HUES64 (cell line): ENCODE measurements around the gene CDAN1.
A peak's percentile ranks its signal among the peaks of the same experiment; 100 is the strongest.

Source experiments
- H3K27ac ChIP-seq: 2 replicates; pipeline ENCODE4 v1.7.0; 2013; ENCODE audit warnings: low read depth, low read length, inconsistent platforms
- H3K27me3 ChIP-seq: 2 replicates; pipeline ENCODE4 v1.6.1; 2013; ENCODE audit warnings: mild to moderate bottlenecking, low read length; ENCODE audit not compliant: insufficient read depth
- H3K36me3 ChIP-seq: 2 replicates; pipeline ENCODE4 v1.6.1; 2013; ENCODE audit warnings: mild to moderate bottlenecking, low read length; ENCODE audit not compliant: insufficient read depth
- H3K4me1 ChIP-seq: 2 replicates; pipeline ENCODE4 v1.6.1; 2013; ENCODE audit warnings: mild to moderate bottlenecking, low read length, moderate library complexity; ENCODE audit not compliant: insufficient read depth
- H3K4me3 ChIP-seq: 2 replicates; pipeline ENCODE4 v1.5.1; 2013; ENCODE audit warnings: mild to moderate bottlenecking, low read length, moderate library complexity
- H3K9ac ChIP-seq: 2 replicates; pipeline ENCODE4 v1.6.1; 2013; ENCODE audit warnings: mild to moderate bottlenecking, low read depth, low read length
- H3K9me3 ChIP-seq: 2 replicates; pipeline ENCODE4 v1.6.1; 2013; ENCODE audit warnings: low read depth, low read length; ENCODE audit not compliant: insufficient read depth
- WGBS: fragments of 150-250, 120-280 bp; methylation state at CpG from one replicate; pipeline ENCODE4 v1.1.7; 2013; ENCODE audit warnings: missing lambda C conversion rate; 5-methylcytosine and 5-hydroxymethylcytosine counted together

CDAN1 gene

DNA sequence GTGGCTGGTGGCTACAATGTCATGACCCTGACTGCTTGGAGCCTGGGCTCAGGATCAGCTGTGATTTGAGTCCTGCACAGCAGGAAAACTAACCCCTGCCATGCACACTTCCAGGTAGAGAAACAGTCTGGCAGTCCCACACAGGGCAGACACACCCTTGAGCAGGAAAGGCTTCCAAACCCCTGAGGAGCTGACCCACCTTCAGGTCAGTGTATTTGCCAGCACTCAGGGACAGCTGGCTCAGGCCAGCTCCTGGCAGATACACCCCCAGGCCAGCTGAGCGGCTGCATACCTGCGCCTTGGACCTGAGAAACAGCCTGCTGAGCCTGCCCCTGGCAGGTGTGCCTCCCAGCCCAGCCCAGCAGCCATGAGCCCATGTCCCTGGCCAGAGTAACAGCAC lies 22.2 kb upstream of the CDAN1 start:
- Histone ChIP-seq H3K9ac (no peak overlapping the region), H3K4me1 (no peaks in the 10 kb centered on the region), H3K36me3 (no peaks in the 10 kb centered on the region), H3K9me3 (peaks cover 10% of the 10 kb centered on the region; the same call in 1 of the 2 replicates), H3K27me3 (no peaks in the 10 kb centered on the region), H3K27ac (no peak overlapping the region), H3K4me3 (no peak overlapping the region)
- WGBS, result 91% methylated on average over 2 of the region's 2 CpGs

DNA sequence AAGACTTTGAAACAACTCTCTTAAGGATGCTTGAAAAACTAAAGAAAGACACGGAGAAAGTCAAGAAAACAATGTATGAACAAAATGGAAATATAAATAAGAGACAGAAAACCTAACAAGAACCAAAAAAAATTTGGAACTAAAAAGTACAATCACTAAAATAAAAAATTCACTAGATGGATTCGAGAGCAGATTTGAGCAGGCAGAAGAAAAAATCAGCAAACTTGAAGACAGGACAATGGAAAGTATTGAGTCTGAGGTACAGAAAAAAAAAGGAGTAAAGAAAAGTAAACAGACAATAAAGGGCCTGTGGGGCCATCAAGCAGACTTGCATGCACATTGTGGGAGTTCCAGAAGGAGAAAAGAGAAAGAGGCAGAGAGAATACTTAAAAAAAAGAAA lies 13.4 kb upstream of the CDAN1 start:
- WGBS, result 88% methylated on average over 1 of the region's 2 CpGs
- no peak overlapping the region for H3K9ac ChIP-seq
- no peak overlapping the region for H3K4me3 ChIP-seq
- no peaks in the 10 kb centered on the region for H3K27me3 ChIP-seq
- H3K9me3 ChIP-seq, result no peaks in the 10 kb centered on the region
- peaks cover 23% of the 10 kb centered on the region for H3K36me3 ChIP-seq
- H3K4me1 ChIP-seq, result no peaks in the 10 kb centered on the region
- no peak overlapping the region for H3K27ac ChIP-seq

DNA sequence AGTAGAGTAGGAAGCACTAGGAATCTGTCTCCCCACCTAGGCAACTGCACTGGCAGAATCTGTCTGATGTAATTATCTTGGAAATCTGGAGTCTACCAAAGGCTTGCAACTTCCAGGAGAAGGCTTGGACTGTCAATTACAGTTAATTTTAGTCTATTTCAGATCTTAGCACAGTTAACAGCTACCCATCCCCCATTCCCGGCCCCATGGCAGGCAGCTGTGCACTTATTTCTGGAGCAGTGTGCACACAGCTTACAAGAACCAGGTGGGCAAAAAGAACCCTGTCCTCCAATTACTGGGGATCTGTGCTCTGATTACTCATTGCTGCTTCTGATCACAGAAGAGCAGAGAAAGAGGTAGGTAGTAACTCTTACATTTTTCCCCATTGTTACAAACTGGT lies 12.3 kb upstream of the CDAN1 start:
- 82% methylated on average over 1 of the region's 1 CpG for WGBS
- H3K36me3 ChIP-seq, result peaks cover 26% of the 10 kb centered on the region
- no peaks in the 10 kb centered on the region for H3K27me3 ChIP-seq

DNA sequence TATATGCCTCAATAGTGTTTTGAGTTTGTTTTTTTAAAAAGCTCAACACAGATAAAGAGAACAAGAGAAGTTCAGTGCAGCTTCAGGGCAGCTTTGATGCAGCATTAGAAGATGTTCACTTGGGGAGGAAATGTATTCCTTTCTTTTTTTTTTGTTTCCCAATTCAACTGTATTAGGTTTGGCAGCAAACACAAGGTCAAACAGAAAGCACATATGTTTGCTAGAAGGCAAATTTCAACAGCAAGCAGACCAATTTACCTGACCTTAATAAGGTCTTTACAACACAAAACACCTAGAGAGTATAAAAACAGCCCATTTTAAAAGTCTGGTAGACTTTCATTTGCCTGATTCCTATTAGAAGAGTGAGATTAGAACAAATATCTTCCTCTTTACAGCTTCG lies 7.3 kb upstream of the CDAN1 start:
- H3K9ac ChIP-seq, result no peak overlapping the region
- H3K4me1 ChIP-seq, result no peaks in the 10 kb centered on the region
- H3K4me3 ChIP-seq, result no peak overlapping the region
- no peak overlapping the region for H3K27ac ChIP-seq
- H3K36me3 ChIP-seq, result peaks cover 10% of the 10 kb centered on the region
- H3K9me3 ChIP-seq, result no peaks in the 10 kb centered on the region
- no CpG with 5 or more reads among the region's 1 CpG for WGBS
- no peaks in the 10 kb centered on the region for H3K27me3 ChIP-seq

More for the DNA sequence above, 12.3 kb upstream of the CDAN1 start:
- no peak overlapping the region for H3K4me3 ChIP-seq
- H3K4me1 ChIP-seq, result no peaks in the 10 kb centered on the region
- no peak overlapping the region for H3K27ac ChIP-seq
- H3K9ac ChIP-seq, result no peak overlapping the region
- no peaks in the 10 kb centered on the region for H3K9me3 ChIP-seq

DNA sequence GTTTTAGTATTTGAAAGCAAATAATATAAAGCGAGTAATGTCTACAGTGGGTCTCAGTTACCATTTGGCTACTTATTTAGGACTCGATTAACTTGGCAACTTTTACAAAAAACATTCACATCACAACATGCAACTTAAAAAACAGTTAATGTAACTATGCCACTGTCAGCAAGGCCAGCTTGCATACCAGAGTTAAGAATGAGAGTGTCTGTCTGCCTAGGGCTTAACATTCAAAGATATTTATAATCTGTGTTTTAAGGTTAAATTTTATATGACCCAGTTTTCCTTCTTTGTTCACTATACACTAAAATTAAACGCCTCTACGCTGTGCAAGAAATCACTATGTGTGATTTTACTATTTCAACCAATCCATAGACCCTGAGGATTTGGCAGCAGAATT lies 5.2 kb upstream of the CDAN1 start:
- 98% methylated on average over 4 of the region's 4 CpGs for WGBS
- no peak overlapping the region for H3K27ac ChIP-seq
- H3K4me1 ChIP-seq, result no peaks in the 10 kb centered on the region; the same call in 1 of the 2 replicates
- no peak overlapping the region for H3K4me3 ChIP-seq
- no peaks in the 10 kb centered on the region for H3K27me3 ChIP-seq
- H3K36me3 ChIP-seq, result peaks cover 10% of the 10 kb centered on the region
- H3K9me3 ChIP-seq, result no peaks in the 10 kb centered on the region
- no peak overlapping the region for H3K9ac ChIP-seq

DNA sequence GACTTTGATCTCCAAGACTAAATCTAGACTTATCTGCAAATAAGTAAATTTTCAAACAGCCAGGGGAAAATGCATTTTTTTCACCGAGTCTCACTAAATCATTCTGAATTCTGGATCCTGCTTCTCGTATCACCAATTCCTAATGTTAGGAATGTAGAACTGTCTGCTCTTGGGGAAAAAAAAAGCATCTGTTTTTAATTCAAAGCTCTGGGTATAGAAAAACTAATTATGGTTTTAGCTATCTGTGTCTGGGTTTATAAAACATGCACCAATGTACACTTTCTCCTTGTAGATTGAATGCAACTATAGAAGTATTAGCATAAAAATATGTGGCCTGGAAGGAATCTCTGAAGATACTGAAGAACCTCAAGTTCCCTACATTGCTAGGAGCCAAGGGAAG lies 4.8 kb upstream of the CDAN1 start:
- no peak overlapping the region for H3K4me3 ChIP-seq
- no peaks in the 10 kb centered on the region; the same call in 1 of the 2 replicates for H3K4me1 ChIP-seq
- 98% methylated on average over 2 of the region's 2 CpGs for WGBS
- H3K27ac ChIP-seq, result no peak overlapping the region
- H3K36me3 ChIP-seq, result peaks cover 10% of the 10 kb centered on the region
- no peaks in the 10 kb centered on the region for H3K27me3 ChIP-seq
- H3K9me3 ChIP-seq, result no peaks in the 10 kb centered on the region
- no peak overlapping the region for H3K9ac ChIP-seq

DNA sequence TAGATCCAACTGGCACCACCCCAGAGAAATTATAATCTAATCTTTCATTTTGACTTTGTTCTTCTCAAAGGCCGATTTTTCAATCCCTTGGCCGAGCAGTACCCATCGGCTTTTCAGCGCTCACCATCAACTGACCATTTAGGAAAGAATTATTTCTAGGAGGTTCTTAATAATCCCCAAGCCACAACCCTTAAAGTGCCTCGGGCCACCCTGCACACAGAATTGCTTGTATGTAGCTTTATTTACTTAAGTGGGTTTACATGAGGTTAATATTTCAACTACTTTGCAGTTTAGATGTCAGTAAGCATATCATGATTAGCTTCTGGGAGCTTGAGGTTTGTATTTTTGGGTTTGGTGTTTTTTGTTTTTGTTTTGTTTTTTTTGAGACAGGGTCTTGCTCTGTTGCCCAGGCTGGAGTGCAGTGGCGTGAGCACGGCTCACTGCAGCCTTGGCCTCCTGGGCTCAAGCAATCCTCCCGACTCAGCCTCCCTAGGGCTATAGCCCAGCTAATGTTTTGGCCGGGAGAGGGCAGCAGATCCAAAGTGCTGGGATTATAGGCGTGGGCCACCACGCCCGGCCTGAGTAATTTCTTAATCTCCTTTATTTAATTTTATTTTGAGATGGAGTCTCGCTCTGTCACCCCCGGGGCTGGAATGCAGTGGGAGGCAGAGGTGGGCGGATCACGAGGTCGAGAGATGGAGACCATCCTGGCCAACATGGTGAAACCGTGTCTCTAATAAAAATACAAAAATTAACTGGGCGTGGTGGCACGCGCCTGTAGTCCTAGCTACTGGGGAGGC lies 801 bp upstream of the CDAN1 start:
- Histone ChIP-seq H3K9me3 (no peaks in the 10 kb centered on the region), H3K27me3 (peaks cover 5% of the 10 kb centered on the region; the same call in 1 of the 2 replicates), H3K27ac (no peak overlapping the region), H3K9ac (peak overlapping the region; percentile 77), H3K4me1 (no peaks in the 10 kb centered on the region; the same call in 1 of the 2 replicates), H3K36me3 (peaks cover 23% of the 10 kb centered on the region), H3K4me3 (peak overlapping the region; percentile 99)
- WGBS, result 83% methylated on average over 21 of the region's 21 CpGs

DNA sequence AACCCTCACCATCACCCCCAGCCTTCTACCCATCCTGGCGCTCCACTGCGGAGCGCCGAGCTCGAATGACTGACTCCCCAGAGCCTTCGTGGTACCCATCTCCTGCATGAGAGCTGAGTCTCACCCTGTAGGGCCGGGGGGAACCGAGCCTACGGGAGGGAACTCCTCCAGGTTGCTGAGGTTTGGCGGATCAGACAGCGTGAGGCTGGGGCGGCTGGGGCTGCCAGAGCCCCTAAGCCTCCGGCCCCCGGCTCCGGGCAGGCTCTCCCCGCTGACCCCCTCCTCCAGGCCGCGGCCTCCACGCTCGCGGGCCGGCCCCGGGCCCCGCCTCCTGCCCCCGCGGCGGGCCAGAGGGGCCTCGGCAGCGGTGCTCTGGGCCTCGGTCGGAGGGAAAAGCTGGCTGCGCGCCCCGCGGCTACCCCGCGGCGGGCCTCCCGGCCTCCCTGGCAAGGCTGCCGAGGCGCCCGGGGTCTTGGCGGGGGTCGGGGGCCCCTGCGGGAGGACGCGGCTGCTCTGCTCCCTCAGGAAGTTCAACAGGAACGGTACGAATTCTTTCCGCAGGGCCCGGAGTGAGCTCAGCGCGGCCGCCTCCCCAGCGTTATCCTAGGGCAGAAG lies 643 bp downstream of the CDAN1 start:
- H3K27ac ChIP-seq, result peak overlapping the region; percentile 12; the same call in 1 of the 2 replicates
- peak overlapping the region; percentile 82 for H3K9ac ChIP-seq
- 2% methylated on average over 55 of the region's 55 CpGs for WGBS
- H3K4me1 ChIP-seq, result no peaks in the 10 kb centered on the region; the same call in 1 of the 2 replicates
- peak overlapping the region; percentile 99 for H3K4me3 ChIP-seq
- H3K36me3 ChIP-seq, result peaks cover 38% of the 10 kb centered on the region
- no peaks in the 10 kb centered on the region for H3K9me3 ChIP-seq
- peaks cover 5% of the 10 kb centered on the region; the same call in 1 of the 2 replicates for H3K27me3 ChIP-seq

DNA sequence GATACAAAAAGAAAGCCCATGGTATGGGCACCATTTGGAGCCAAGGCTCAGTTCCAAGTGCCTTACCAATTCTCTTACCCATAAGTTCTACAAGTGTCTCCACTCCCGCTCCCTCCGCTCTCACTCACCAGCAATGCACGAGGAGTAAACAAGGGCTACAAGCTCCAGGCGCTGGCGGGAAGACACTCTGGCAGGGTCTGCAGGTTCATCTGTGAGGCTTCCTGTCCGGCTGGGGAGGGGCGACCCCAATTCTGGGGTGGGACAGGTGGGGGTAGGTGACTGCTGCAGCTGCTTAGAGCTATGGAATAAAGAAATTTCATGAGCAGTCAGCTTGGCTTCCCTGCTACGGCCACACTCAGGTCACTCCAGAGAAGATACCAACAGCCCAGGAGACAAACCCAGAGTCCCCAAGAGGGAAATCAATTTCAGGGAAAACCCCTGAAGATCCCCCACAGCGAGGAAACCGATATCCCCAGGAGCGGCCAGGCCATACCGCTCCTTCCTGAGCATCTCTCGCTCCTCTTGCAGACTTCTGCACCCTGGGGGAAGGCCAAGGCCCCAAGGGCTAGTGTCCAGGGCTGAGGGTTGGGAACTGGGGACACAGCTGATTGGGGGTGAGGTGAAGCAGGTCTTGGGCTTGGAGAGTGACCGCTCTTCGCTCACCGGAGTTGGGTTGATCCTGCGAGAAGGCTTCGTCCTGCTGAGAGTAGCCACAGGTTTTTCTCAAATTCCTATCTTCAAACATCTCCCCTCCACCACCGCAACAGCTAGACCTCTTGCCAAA lies 1.4 kb downstream of the CDAN1 start:
- no peak overlapping the region for H3K9ac ChIP-seq
- 89% methylated on average over 19 of the region's 19 CpGs for WGBS
- peaks cover 45% of the 10 kb centered on the region for H3K36me3 ChIP-seq
- no peak overlapping the region for H3K27ac ChIP-seq
- H3K9me3 ChIP-seq, result no peaks in the 10 kb centered on the region
- peaks cover 5% of the 10 kb centered on the region; the same call in 1 of the 2 replicates for H3K27me3 ChIP-seq
- no peaks in the 10 kb centered on the region; the same call in 1 of the 2 replicates for H3K4me1 ChIP-seq
- H3K4me3 ChIP-seq, result peak overlapping the region; percentile 99

DNA sequence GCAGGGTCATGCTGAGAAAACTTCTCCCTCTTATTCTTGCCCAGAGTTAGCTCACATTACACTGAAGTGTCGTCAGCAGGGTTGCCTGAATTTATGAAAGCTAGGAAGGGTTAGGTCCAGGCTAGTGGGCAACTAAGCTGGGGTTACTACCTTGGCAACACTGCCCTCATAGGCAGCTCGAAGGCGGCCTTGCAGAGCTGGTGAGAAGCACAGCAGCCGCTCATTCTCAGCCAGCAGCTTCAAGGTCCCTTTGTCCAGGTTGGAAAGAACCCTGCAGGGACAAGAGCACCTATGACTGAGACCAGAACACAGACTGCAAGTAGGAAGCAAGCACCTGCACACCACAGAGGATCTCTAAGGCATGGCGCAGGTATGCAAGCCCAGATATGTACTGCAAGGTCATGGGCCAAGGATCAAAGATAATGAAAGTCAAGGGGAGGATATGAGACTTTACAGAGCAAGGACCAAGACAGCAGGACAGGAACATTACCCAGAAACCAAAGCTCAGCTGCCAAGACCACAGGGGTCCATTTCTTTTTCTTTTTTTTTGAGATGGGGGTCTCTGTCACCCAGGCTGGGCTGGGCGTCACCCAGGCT lies 2.8 kb downstream of the CDAN1 start:
- Histone ChIP-seq H3K4me3 (no peak overlapping the region), H3K27me3 (peaks cover 5% of the 10 kb centered on the region; the same call in 1 of the 2 replicates), H3K4me1 (peaks cover 3% of the 10 kb centered on the region; the same call in 1 of the 2 replicates), H3K9me3 (no peaks in the 10 kb centered on the region), H3K36me3 (peaks cover 57% of the 10 kb centered on the region), H3K27ac (no peak overlapping the region), H3K9ac (no peak overlapping the region)
- WGBS, result 93% methylated on average over 6 of the region's 6 CpGs
